ENCODE data around the gene PKP4. TPM values are rescaled to one million over a fixed set of nuclear protein-coding genes. Genes with fewer than 3 reads are reported as not detected.

The PKP4 gene
- total RNA-seq, 1 donor from 2014 or later = 64.9 TPM

GRCh38 chr2:158603986-158604385 lies 147.2 kb downstream of the PKP4 start:
- no peak overlapping the region for H3K4me3 Mint-ChIP-seq (ENCODE audit: unreplicated experiment)

GRCh38 chr2:158610059-158610458 lies 153.3 kb downstream of the PKP4 start:
- Mint-ChIP-seq H3K9me3 (ENCODE audit: unreplicated experiment) (no peaks in the 10 kb centered on the region), H3K4me3 (ENCODE audit: unreplicated experiment) (no peak overlapping the region), H3K36me3 (ENCODE audit: low read depth, unreplicated experiment) (no peaks in the 10 kb centered on the region), H3K4me1 (ENCODE audit: unreplicated experiment) (no peaks in the 10 kb centered on the region), H3K27ac (ENCODE audit: unreplicated experiment) (no peak overlapping the region), H3K27me3 (ENCODE audit: unreplicated experiment) (peaks cover 2% of the 10 kb centered on the region)
- no peak for DNase-seq (ENCODE audit: low spot score)
- no peak for TF ChIP-seq CTCF (IDR thresholded peaks at IDR 0.05; ENCODE audit: unreplicated experiment)

More at GRCh38 chr2:158603986-158604385, 147.2 kb downstream of the PKP4 start:
- Mint-ChIP-seq H3K27me3 (ENCODE audit: unreplicated experiment) (no peaks in the 10 kb centered on the region), H3K36me3 (ENCODE audit: low read depth, unreplicated experiment) (no peaks in the 10 kb centered on the region), H3K27ac (ENCODE audit: unreplicated experiment) (no peak overlapping the region), H3K4me1 (ENCODE audit: unreplicated experiment) (peaks cover 8% of the 10 kb centered on the region), H3K9me3 (ENCODE audit: unreplicated experiment) (no peaks in the 10 kb centered on the region)
- TF ChIP-seq CTCF (IDR thresholded peaks at IDR 0.05; ENCODE audit: unreplicated experiment) = no peak
- DNase-seq (ENCODE audit: low spot score) = no peak

GRCh38 chr2:158616480-158617000 lies 159.8 kb downstream of the PKP4 start:
- Mint-ChIP-seq H3K27me3 (ENCODE audit: unreplicated experiment) (peaks cover 4% of the 10 kb centered on the region), H3K27ac (ENCODE audit: unreplicated experiment) (no peak overlapping the region)
- no peak for TF ChIP-seq CTCF (IDR thresholded peaks at IDR 0.05; ENCODE audit: unreplicated experiment)

GRCh38 chr2:158618891-158619490 lies 162.2 kb downstream of the PKP4 start:
- Mint-ChIP-seq H3K4me3 (ENCODE audit: unreplicated experiment) (no peak overlapping the region), H3K4me1 (ENCODE audit: unreplicated experiment) (peaks cover 2% of the 10 kb centered on the region), H3K27ac (ENCODE audit: unreplicated experiment) (peak overlapping the region; percentile 48), H3K9me3 (ENCODE audit: unreplicated experiment) (no peaks in the 10 kb centered on the region), H3K27me3 (ENCODE audit: unreplicated experiment) (peaks cover 3% of the 10 kb centered on the region), H3K36me3 (ENCODE audit: low read depth, unreplicated experiment) (peaks cover 4% of the 10 kb centered on the region)
- no peak for TF ChIP-seq CTCF (IDR thresholded peaks at IDR 0.05; ENCODE audit: unreplicated experiment)
- DNase-seq (ENCODE audit: low spot score) = no peak

More at GRCh38 chr2:158616480-158617000, 159.8 kb downstream of the PKP4 start:
- H3K36me3 Mint-ChIP-seq (ENCODE audit: low read depth, unreplicated experiment) = peaks cover 4% of the 10 kb centered on the region
- DNase-seq (ENCODE audit: low spot score) = no peak
- peaks cover 2% of the 10 kb centered on the region for H3K4me1 Mint-ChIP-seq (ENCODE audit: unreplicated experiment)
- no peak overlapping the region for H3K4me3 Mint-ChIP-seq (ENCODE audit: unreplicated experiment)
- H3K9me3 Mint-ChIP-seq (ENCODE audit: unreplicated experiment) = no peaks in the 10 kb centered on the region

GRCh38 chr2:158619496-158619895 lies 162.7 kb downstream of the PKP4 start:
- no peak overlapping the region for H3K4me3 Mint-ChIP-seq (ENCODE audit: unreplicated experiment)
- DNase-seq (ENCODE audit: low spot score) = no peak
- H3K27me3 Mint-ChIP-seq (ENCODE audit: unreplicated experiment) = peaks cover 3% of the 10 kb centered on the region
- peaks cover 2% of the 10 kb centered on the region for H3K4me1 Mint-ChIP-seq (ENCODE audit: unreplicated experiment)
- no peak overlapping the region for H3K27ac Mint-ChIP-seq (ENCODE audit: unreplicated experiment)
- H3K36me3 Mint-ChIP-seq (ENCODE audit: low read depth, unreplicated experiment) = peaks cover 4% of the 10 kb centered on the region
- TF ChIP-seq CTCF (IDR thresholded peaks at IDR 0.05; ENCODE audit: unreplicated experiment) = no peak
- no peaks in the 10 kb centered on the region for H3K9me3 Mint-ChIP-seq (ENCODE audit: unreplicated experiment)

Data from endothelial cell (in vitro differentiated cells).